GM12878 (cell line): ENCODE results near the gene CXCR6.

ENCODE experiments used
- CHD2 ChIP-seq: IDR thresholded peaks from 2 replicates; pipeline ENCODE4 v1.6.1; 2011; ENCODE audit warnings: low read depth, low read length, improper control_type of control experiment, borderline replicate concordance
- E2F4 ChIP-seq: IDR thresholded peaks from 2 replicates; pipeline ENCODE4 v1.6.1; 2012; ENCODE audit warnings: low read depth, low read length, improper control_type of control experiment
- FOS ChIP-seq: IDR thresholded peaks from 3 replicates; pipeline ENCODE4 v1.6.1; 2011; ENCODE audit warnings: borderline replicate concordance; ENCODE audit not compliant: insufficient read length; ENCODE audit errors: extremely low read depth
- HDAC2 ChIP-seq: fragments of 200-600 bp; sonication (generic); IDR thresholded peaks from 2 replicates; pipeline ENCODE4 v1.6.1; 2017
- IKZF1 ChIP-seq: fragments of 450-650 bp; conservative IDR thresholded peaks from 2 replicates; pipeline ENCODE4 v1.6.1; 2017; ENCODE audit warnings: antibody characterized with exemption, mild to moderate bottlenecking
- SIN3A ChIP-seq: IDR thresholded peaks from 2 replicates; pipeline ENCODE4 v1.6.1; 2012; ENCODE audit warnings: low read depth, low read length, improper control_type of control experiment
- USF2 ChIP-seq: IDR thresholded peaks from 2 replicates; pipeline ENCODE4 v1.6.1; 2011; ENCODE audit warnings: low read depth, low read length, improper control_type of control experiment, borderline replicate concordance
- YY1 ChIP-seq: IDR thresholded peaks from 2 replicates; pipeline ENCODE4 v1.6.1; 2011; ENCODE audit warnings: low read depth, mild to moderate bottlenecking, low read length

GRCh38 chr3:45972534-45973402, 29.5 kb downstream of the CXCR6 start:
- no peak for TF ChIP-seq SIN3A
- no peak for TF ChIP-seq HDAC2
- no peak for TF ChIP-seq CHD2
- TF ChIP-seq USF2 = no peak
- peak; percentile 78 for TF ChIP-seq IKZF1
- no peak for TF ChIP-seq E2F4
- TF ChIP-seq FOS = no peak
- peak; percentile 13; the same call in 1 of the 2 replicates for TF ChIP-seq YY1
